ENCODE results near the gene MMAB.

- TF ChIP-seq SMC3 (IDR thresholded peaks at IDR 0.05) (no peak), CTCF (IDR thresholded peaks at IDR 0.05) (no peak), RCOR1 (IDR thresholded peaks at IDR 0.05; ENCODE audit: low read depth, low read length) (no peak), CBX8 (IDR thresholded peaks at IDR 0.05) (no peak), EP300 (IDR thresholded peaks at IDR 0.05) (no peak)
Measured at GRCh38 chr12:109592905-109593272, 19.6 kb upstream of the MMAB start.
